ENCODE measurements around the gene CNDP2.

DNA sequence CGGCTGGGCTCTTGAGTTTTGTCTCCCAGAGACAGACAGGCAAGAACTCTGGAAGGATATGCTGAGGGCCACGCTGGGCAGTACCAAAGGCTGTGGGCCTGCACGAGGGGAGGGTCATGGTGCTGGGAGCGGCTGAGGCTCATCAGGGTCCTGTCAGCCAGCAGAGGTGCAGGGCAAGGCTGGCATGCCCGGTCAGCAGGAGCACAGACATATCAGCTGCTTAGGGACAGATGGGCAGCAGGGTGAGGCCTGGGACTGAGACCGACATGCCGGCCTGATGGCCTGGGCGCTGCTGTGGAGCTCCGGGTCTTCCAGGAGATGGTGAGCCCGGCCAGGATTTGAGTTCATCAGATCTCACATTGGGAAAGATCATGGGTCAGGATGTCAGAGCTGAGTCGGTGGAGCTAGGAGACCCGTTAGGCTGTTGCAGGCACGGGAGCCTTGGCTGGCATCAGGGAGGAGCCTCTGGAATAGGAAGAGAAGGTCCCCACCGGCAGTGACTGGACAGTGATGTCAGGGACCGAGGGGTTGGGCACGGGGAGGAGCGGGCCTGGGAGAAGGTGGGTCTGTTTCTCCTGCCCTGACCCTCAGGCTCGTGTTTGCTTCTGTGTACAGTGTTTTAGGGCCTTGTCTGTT, 18.8 kb downstream of the CNDP2 start:
- TF ChIP-seq, protein P1, sequence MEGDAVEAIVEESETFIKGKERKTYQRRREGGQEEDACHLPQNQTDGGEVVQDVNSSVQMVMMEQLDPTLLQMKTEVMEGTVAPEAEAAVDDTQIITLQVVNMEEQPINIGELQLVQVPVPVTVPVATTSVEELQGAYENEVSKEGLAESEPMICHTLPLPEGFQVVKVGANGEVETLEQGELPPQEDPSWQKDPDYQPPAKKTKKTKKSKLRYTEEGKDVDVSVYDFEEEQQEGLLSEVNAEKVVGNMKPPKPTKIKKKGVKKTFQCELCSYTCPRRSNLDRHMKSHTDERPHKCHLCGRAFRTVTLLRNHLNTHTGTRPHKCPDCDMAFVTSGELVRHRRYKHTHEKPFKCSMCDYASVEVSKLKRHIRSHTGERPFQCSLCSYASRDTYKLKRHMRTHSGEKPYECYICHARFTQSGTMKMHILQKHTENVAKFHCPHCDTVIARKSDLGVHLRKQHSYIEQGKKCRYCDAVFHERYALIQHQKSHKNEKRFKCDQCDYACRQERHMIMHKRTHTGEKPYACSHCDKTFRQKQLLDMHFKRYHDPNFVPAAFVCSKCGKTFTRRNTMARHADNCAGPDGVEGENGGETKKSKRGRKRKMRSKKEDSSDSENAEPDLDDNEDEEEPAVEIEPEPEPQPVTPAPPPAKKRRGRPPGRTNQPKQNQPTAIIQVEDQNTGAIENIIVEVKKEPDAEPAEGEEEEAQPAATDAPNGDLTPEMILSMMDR (IDR thresholded peaks at IDR 0.05), result no peak
- TF ChIP-seq POLR2A (IDR thresholded peaks at IDR 0.05) (no peak), EP300 (IDR thresholded peaks at IDR 0.05) (no peak)
